Measurements from ENCODE around the gene MCC. TPM values are rescaled to one million over a fixed set of nuclear protein-coding genes. Genes with fewer than 3 reads are reported as not detected.

Gene MCC
- total RNA-seq, 1 donor from 2014 or later: 33.9 TPM

GRCh38 chr5:113103330-113103729, 384.9 kb downstream of the MCC start:
- Mint-ChIP-seq H3K36me3 (peaks cover 14% of the 10 kb centered on the region), H3K4me1 (no peaks in the 10 kb centered on the region), H3K4me3 (no peak overlapping the region), H3K27me3 (ENCODE audit: low read depth) (no peaks in the 10 kb centered on the region), H3K9me3 (no peaks in the 10 kb centered on the region), H3K27ac (no peak overlapping the region)
- TF ChIP-seq CTCF (IDR thresholded peaks at IDR 0.05; ENCODE audit: unreplicated experiment): no peak
- DNase-seq (ENCODE audit: low spot score in 2 of 2, unreplicated experiment in 2 of 2): no peak

- Mint-ChIP-seq H3K27ac (no peak overlapping the region), H3K36me3 (peaks cover 14% of the 10 kb centered on the region), H3K4me1 (no peaks in the 10 kb centered on the region), H3K4me3 (no peak overlapping the region), H3K27me3 (ENCODE audit: low read depth) (no peaks in the 10 kb centered on the region), H3K9me3 (no peaks in the 10 kb centered on the region)
- no peak for TF ChIP-seq CTCF (IDR thresholded peaks at IDR 0.05; ENCODE audit: unreplicated experiment)
- DNase-seq (ENCODE audit: low spot score in 2 of 2, unreplicated experiment in 2 of 2): no peak
These were observed 386.1 kb downstream of the MCC start for GRCh38 chr5:113102121-113102531.

GRCh38 chr5:113100981-113101380, 387.3 kb downstream of the MCC start:
- DNase-seq (ENCODE audit: low spot score in 2 of 2, unreplicated experiment in 2 of 2): no peak
- Mint-ChIP-seq H3K27me3 (ENCODE audit: low read depth) (no peaks in the 10 kb centered on the region), H3K4me3 (no peak overlapping the region), H3K4me1 (no peaks in the 10 kb centered on the region), H3K9me3 (no peaks in the 10 kb centered on the region), H3K27ac (no peak overlapping the region), H3K36me3 (peaks cover 17% of the 10 kb centered on the region)
- TF ChIP-seq CTCF (IDR thresholded peaks at IDR 0.05; ENCODE audit: unreplicated experiment): no peak

GRCh38 chr5:113099822-113100221, 388.4 kb downstream of the MCC start:
- TF ChIP-seq CTCF (IDR thresholded peaks at IDR 0.05; ENCODE audit: unreplicated experiment): no peak
- no peak for DNase-seq (ENCODE audit: low spot score in 2 of 2, unreplicated experiment in 2 of 2)
- Mint-ChIP-seq H3K36me3 (peaks cover 20% of the 10 kb centered on the region), H3K27ac (no peak overlapping the region), H3K9me3 (no peaks in the 10 kb centered on the region), H3K4me3 (no peak overlapping the region), H3K27me3 (ENCODE audit: low read depth) (no peaks in the 10 kb centered on the region), H3K4me1 (no peaks in the 10 kb centered on the region)

- TF ChIP-seq CTCF (IDR thresholded peaks at IDR 0.05; ENCODE audit: unreplicated experiment): no peak
- Mint-ChIP-seq H3K27me3 (ENCODE audit: low read depth) (no peaks in the 10 kb centered on the region), H3K36me3 (peaks cover 17% of the 10 kb centered on the region), H3K4me1 (no peaks in the 10 kb centered on the region), H3K9me3 (no peaks in the 10 kb centered on the region), H3K27ac (no peak overlapping the region), H3K4me3 (no peak overlapping the region)
- DNase-seq (ENCODE audit: low spot score in 2 of 2, unreplicated experiment in 2 of 2): no peak
These were observed 389.9 kb downstream of the MCC start for GRCh38 chr5:113098378-113098777.

GRCh38 chr5:113095831-113096230, 392.4 kb downstream of the MCC start:
- Mint-ChIP-seq H3K36me3 (peaks cover 12% of the 10 kb centered on the region), H3K9me3 (no peaks in the 10 kb centered on the region), H3K27me3 (ENCODE audit: low read depth) (no peaks in the 10 kb centered on the region), H3K4me3 (no peak overlapping the region), H3K27ac (no peak overlapping the region), H3K4me1 (no peaks in the 10 kb centered on the region)
- no peak for DNase-seq (ENCODE audit: low spot score in 2 of 2, unreplicated experiment in 2 of 2)
- TF ChIP-seq CTCF (IDR thresholded peaks at IDR 0.05; ENCODE audit: unreplicated experiment): no peak

Data from mesothelial cell of epicardium (in vitro differentiated cells).